Prostate gland (tissue), 2 donors: ENCODE measurements around the gene TUBB6. TPM values are rescaled to one million over a fixed set of nuclear protein-coding genes. Genes with fewer than 3 reads are reported as not detected.

Experiments
- DNase-seq: peaks from one replicate; pipeline ENCODE4 v3.0.0-alpha.2; 2019; ENCODE audit warnings: low spot score
- H3K27ac ChIP-seq, 2 donors: fragments of 200-600 bp; sonication (generic); 2 replicates each; pipeline ENCODE4 v1.5.1; 2017 to 2019
- H3K27me3 ChIP-seq: fragments of 200-600 bp; sonication (generic); replicated peaks from 2 replicates; pipeline ENCODE4 v1.5.1; 2019; ENCODE audit not compliant: insufficient read depth
- H3K36me3 ChIP-seq, 2 donors: fragments of 200-600 bp; sonication (generic); 1 replicate in 1 of 2; 2 replicates in 1 of 2; pipeline versions ENCODE4 v1.5.1 to v1.8.1; 2017 to 2019
- H3K4me1 ChIP-seq: fragments of 200-600 bp; sonication (generic); replicated peaks from 2 replicates; pipeline ENCODE4 v1.5.1; 2019
- H3K4me3 ChIP-seq, 2 donors: fragments of 200-600 bp; sonication (generic); 2 replicates each; pipeline ENCODE4 v1.5.1; 2017 to 2019
- H3K9me3 ChIP-seq: fragments of 200-600 bp; sonication (generic); 2 replicates; pipeline ENCODE4 v1.5.1; 2017
- CTCF ChIP-seq, 4 experiments: fragments of 200-600 bp in 2 of 4; fragments of 450-650 bp in 2 of 4; sonication (generic) in 2 of 4; IDR thresholded peaks; 1 replicate in 3 of 4; 2 replicates in 1 of 4; pipeline ENCODE4 v1.5.1; 2016 to 2019; ENCODE audit warnings: antibody characterized with exemption in 4 of 4, mild to moderate bottlenecking in 2 of 4, moderate library complexity in 2 of 4
- POLR2A ChIP-seq: fragments of 450-650 bp; IDR thresholded peaks from one replicate; pipeline ENCODE4 v1.6.1; 2016; ENCODE audit warnings: antibody characterized with exemption, mild to moderate bottlenecking
- POLR2AphosphoS5 ChIP-seq: sonication (generic); formaldehyde crosslinking; IDR thresholded peaks from one replicate; pipeline ENCODE4 v1.6.1; 2017; ENCODE audit warnings: antibody characterized with exemption
- WGBS: methylation state at CpG from one replicate; pipeline ENCODE4 v1.1.5; 2018; 5-methylcytosine and 5-hydroxymethylcytosine counted together
- intact Hi-C: fragments of 100-400 bp; cut with DNase I; formaldehyde crosslinking; loops from one replicate; pipeline ENCODE4 v1.14.2; 2022
- total RNA-seq, 2 donors: library from RNA; depleted of rRNA; stranded (reverse); fragments of >200 nt; gene quantifications; one replicate each; pipeline ENCODE4 v1.1.0, GENCODE V29; 2016

The TUBB6 gene
- total RNA-seq, 2 donors from 2014 or later: 51.9 to 133 TPM

- no peak for DNase-seq
- Histone ChIP-seq H3K36me3 (no peaks in the 10 kb centered on the region), H3K27ac (no peak overlapping the region), H3K4me1 (no peaks in the 10 kb centered on the region), H3K4me3 (no peak overlapping the region), H3K27me3 (no peaks in the 10 kb centered on the region), H3K9me3 (no peaks in the 10 kb centered on the region)
- no peak for TF ChIP-seq POLR2A
- no peak for TF ChIP-seq POLR2AphosphoS5
- TF ChIP-seq CTCF (IDR thresholded peaks at IDR 0.05): no peak
- 87% methylated on average over 3 of the region's 3 CpGs for WGBS
- intact Hi-C loops: no loop called here
Measured at GRCh38 chr18:12361770-12362378, 53.8 kb downstream of the TUBB6 start.

DNA sequence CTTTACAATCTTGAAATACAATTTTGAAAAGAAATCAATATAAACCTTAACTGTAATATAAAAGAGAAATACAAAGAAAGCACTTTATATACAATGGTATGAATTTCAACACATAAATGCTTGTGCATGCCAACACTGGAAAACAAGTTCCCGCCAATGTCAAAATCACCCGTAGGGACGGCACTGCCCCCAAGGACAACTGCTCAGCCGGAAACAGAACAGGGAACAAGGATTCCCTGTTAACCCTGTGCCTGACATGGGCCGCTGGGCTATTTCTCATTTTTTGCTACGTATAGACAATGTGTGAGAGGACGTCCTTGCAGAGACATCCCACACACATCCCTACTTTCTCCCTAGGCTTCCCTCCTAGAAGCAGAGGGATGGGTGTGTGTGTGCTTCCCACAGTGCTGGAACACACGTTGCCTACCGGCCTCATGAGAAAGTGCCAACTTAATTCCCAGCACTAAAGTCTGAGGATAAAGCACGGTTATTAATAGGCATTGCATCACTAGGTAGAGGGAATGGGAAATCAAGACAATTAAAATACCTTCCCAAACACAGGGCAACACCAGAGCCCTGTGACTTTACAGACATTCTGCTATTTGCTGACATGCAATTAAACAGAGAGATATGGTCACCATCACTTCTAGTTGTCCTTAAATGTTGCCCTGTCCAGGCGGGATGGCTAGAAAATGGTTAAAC is 54.6 kb downstream of the TUBB6 start:
- 75% methylated on average over 11 of the region's 11 CpGs for WGBS
- no peak for TF ChIP-seq POLR2AphosphoS5
- no peak for TF ChIP-seq POLR2A
- no peak for TF ChIP-seq CTCF (IDR thresholded peaks at IDR 0.05)
- H3K36me3 ChIP-seq: no peaks in the 10 kb centered on the region
- no peaks in the 10 kb centered on the region for H3K4me1 ChIP-seq
- H3K27ac ChIP-seq: no peak overlapping the region
- DNase-seq: no peak
- H3K27me3 ChIP-seq: no peaks in the 10 kb centered on the region
- intact Hi-C loops: no loop called here
- H3K9me3 ChIP-seq: no peaks in the 10 kb centered on the region
- H3K4me3 ChIP-seq: no peak overlapping the region

GRCh38 chr18:12366379-12366778 is 58.3 kb downstream of the TUBB6 start:
- intact Hi-C loops: no loop called here
- 89% methylated on average over 8 of the region's 8 CpGs for WGBS
- H3K4me1 ChIP-seq: no peaks in the 10 kb centered on the region
- no peak overlapping the region for H3K27ac ChIP-seq
- no peaks in the 10 kb centered on the region for H3K27me3 ChIP-seq
- DNase-seq: no peak
- H3K9me3 ChIP-seq: no peaks in the 10 kb centered on the region
- TF ChIP-seq CTCF (IDR thresholded peaks at IDR 0.05): no peak
- no peaks in the 10 kb centered on the region for H3K36me3 ChIP-seq
- no peak overlapping the region for H3K4me3 ChIP-seq

GRCh38 chr18:12366784-12367183 is 58.7 kb downstream of the TUBB6 start:
- Histone ChIP-seq H3K27me3 (no peaks in the 10 kb centered on the region), H3K27ac (no peak overlapping the region), H3K4me3 (no peak overlapping the region), H3K4me1 (no peaks in the 10 kb centered on the region), H3K36me3 (no peaks in the 10 kb centered on the region), H3K9me3 (no peaks in the 10 kb centered on the region)
- intact Hi-C loops: no loop called here
- TF ChIP-seq POLR2AphosphoS5 (no peak), POLR2A (no peak), CTCF (IDR thresholded peaks at IDR 0.05) (no peak)
- 75% methylated on average over 5 of the region's 5 CpGs for whole genome bisulfite sequencing
- DNase-seq: no peak

DNA sequence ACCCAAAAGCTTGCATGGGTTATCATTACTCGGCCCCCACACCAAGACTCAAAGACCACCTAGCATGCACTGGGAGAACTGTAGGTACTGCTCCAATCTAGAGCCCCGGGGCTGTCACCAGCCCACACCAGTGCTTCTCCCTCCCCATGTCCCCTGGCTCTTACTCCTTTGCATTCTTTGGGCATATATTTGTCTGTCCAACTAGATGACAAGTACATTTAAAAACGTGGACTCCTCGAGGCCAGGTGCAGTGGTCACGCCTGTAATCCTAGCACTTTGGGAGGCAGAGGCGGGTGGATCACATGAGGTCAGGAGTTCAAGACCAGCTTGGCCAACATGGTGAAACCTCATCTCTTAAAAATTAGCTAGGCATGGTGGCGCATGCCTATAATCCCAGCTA is 61.2 kb downstream of the TUBB6 start:
- H3K27ac ChIP-seq: no peak overlapping the region
- no peaks in the 10 kb centered on the region for H3K9me3 ChIP-seq
- peaks cover 3% of the 10 kb centered on the region for H3K4me1 ChIP-seq
- WGBS: 82% methylated on average over 7 of the region's 7 CpGs
- no peaks in the 10 kb centered on the region for H3K36me3 ChIP-seq
- no peak for TF ChIP-seq CTCF (IDR thresholded peaks at IDR 0.05)
- TF ChIP-seq POLR2A: no peak
- no peak for TF ChIP-seq POLR2AphosphoS5
- no peak overlapping the region for H3K4me3 ChIP-seq
- no peak for DNase-seq
- H3K27me3 ChIP-seq: no peaks in the 10 kb centered on the region
- intact Hi-C loops: no loop called here
